GM21576 (cell line): Measurements from ENCODE around the gene CACUL1.
A peak's percentile ranks its signal among the peaks of the same experiment; 100 is the strongest.
"Not testable (repeated sequence)": the region's sequence is repeated elsewhere in the genome, so short reads cannot be mapped to it uniquely, and the experiment has no call there.

ENCODE experiments used
- ATAC-seq: cut with Tn5 transposase; IDR thresholded peaks from one replicate; pipeline ENCODE4 v1.9.1; 2021; ENCODE audit warnings: mild to moderate bottlenecking, moderate library complexity; ENCODE audit not compliant: unreplicated experiment

The CACUL1 gene

GRCh38 chr10:118769898-118770600 is 15.3 kb upstream of the CACUL1 start:
- ATAC-seq: no peak

DNA sequence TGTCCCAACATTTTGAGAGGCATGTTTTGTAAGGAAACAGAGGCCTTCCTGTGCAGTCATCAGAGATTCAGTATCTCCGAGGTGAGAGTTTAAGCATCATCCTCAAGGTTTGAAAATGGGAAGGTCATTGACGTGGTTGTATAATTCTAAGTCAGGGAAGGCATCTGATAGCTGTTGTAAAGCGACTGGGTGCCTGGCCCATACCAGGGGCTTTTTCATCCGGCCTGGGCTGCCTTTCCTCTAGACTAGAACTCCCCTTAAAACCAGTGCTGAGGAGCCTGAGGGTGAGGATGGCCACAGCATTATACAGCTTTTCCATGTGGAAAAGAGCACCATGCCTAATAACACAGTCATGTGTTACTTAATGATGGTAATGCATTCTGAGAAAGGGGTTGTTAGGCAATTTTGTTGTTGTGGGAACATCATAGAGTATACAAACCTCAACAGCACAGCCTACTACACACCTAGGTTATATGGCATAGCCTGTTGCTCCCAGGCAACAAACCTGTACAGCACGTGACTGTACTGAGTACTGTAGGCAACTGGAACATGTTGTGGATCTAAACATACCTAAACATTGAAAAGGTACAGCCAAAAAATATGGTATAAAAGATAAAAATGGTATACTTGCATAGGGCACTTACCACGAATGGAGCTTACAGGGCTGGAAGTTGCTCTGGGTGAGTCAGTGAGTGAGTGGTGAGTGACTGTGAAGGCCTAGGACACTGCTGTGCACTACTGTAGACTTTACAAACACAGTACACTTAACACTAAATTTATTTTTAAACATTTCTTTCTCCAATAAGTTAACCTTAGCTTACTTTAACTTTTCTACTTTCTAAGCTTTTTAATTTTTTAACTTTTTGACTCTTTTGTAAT is 13.5 kb upstream of the CACUL1 start:
- no peak for ATAC-seq

DNA sequence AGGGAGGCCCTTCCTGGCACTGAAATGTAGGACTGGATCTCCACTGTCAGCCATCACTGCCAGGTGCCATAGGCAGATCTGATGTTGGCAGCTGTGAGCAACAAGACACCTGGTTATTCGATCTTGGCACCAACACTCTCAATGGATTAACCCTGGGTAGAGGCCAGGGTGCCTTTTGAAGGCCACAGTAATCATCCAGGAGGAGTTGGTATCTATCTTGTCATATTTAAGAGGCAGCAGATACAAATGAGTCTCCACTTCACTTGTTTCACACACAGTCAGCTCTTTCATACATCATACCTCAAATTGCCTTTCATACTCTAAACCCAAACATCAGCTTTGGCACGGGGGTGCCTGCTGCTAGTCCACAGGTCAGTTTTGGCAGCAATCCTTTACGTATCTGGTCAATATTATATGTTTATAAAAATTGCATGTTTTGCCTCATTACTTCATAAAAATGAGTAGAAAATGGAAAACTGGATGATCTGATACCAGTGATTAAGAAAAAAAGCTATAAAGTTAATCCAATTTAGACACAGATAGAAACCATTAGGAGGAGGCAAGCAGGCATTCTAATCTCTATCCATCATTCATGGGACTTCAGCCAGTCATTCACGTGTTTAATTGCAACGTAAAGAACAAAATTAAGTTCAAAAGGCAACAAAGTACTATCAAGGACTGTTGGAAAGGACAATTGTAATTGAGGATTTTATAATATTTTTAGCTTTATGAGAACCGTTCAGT is 12.7 kb upstream of the CACUL1 start:
- no peak for ATAC-seq

DNA sequence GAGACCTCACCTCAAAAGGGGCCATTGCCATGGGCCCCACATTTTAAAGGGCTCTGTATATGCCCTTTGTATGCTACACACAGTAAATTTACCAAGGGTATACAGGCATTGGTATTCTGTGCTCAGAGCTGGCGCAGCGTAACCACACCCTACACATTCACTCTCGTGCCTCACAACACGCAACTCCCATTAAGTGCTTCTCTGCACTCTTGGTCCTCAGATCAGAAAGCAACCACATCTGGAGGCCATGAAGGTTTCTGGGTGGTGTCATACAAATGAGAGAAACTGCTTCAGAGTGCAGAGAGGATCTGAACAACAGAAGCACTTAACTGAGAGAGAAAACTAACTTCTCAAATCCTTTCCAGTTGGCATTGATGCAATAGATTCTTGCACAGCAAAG is 9.4 kb upstream of the CACUL1 start:
- no peak for ATAC-seq

GRCh38 chr10:118763202-118763988 is 8.6 kb upstream of the CACUL1 start:
- no peak for ATAC-seq

GRCh38 chr10:118760265-118760664 is 5.5 kb upstream of the CACUL1 start:
- ATAC-seq: no peak

GRCh38 chr10:118758449-118758848 is 3.7 kb upstream of the CACUL1 start:
- no peak for ATAC-seq

- ATAC-seq: peak; percentile 9
These were observed 578 bp downstream of the CACUL1 start for GRCh38 chr10:118754229-118754555.

DNA sequence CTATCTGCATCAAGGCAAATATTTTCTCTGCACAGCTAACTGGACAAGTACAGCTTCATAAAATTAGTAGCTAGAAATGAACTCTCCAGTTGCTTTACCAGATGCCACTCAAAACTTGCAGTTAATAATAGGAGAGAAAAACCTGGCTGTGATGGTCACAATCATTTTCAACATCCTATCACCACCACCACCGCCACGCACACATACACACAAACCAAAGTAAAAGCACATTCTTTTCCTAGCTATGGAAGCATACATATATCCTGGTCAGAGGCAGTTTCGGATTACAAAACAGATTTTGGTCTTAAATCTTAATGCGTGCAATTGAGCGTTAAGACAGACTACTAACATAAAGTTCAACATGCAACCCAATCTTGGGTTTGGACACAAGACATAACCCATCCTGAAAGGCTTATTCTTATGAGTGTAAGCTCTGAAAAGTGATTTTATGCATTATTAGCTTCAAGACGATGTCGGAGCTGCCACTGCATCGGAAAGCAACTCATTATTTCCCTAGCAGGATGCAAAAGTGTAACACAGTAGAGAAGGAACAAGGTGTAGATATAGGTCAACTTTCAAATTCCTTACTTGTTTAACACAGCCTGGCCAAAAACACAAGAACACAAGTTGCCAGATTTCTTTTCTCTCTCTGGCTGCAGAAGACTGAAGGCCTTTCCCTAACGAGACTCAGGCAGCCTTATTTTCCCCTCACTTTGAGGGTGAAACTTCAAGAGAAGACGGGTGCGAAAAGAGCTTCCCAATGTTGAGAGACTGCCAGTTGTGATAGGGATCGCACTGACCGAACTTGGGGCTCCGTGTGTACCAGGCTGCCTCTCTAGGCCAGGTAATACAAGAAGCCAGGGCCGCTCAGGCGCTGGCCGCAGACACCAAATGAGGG is 1.2 kb downstream of the CACUL1 start:
- peak; percentile 9 for ATAC-seq

DNA sequence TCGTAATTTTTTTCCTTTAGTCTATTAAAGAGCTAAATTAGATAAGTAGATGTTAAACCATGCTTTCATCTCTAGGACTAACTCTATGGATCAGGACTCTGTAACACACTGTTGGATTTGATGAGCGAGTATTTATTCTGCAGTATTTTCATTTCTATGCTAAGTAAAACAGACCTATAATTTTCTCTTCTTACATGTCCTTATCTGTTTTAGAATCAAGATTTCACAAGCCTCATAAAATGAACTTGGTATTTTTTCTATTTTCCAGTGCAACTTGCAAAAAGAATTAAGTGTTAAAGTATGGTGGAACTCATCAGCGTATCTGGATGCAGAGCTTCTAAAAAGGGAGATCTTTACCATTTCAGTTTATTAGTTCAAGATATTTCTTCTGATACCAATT is 2.4 kb downstream of the CACUL1 start:
- no peak for ATAC-seq

DNA sequence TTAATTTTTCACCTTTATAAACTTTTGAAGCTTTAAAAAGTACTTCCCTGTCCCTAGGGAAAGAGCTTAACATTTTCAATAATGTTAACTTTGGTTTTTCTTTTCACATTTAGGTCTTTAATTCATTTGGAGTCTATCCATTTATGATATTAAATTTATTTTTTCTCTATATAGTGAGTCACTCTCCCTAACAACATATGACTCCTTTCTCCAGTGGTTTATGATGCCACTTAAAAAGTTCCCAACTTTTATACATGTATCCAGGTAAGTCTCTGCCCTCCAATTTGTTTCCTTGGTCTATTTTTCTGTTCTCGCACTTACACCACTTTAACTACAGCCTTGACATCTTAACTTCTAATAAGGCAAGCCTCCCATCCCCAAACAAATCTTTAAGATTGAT is 3.5 kb downstream of the CACUL1 start:
- no peak for ATAC-seq

- ATAC-seq: no peak
These were observed 6.7 kb downstream of the CACUL1 start for GRCh38 chr10:118748041-118748440.

DNA sequence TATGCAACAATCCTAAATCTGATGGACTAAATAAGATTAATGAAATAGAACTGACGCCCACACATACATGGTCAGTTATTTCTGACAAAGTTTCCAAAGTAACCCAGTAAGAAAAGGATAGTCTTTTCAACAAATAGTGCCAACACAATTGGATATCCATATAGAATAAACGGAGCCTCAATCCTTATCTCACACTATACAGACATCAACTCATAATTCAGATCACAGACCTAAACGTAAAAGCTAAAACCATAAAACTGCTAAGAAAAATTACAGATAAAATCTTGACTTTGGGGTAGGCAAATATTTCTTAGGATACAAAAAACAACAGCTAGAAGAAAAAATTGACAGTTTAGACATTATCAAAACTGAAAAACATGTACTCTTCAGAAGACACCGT is 8.5 kb downstream of the CACUL1 start:
- ATAC-seq: no peak

GRCh38 chr10:118745056-118745455 is 9.7 kb downstream of the CACUL1 start:
- no peak for ATAC-seq

GRCh38 chr10:118744346-118744918 is 10.3 kb downstream of the CACUL1 start:
- ATAC-seq: not testable (repeated sequence)

GRCh38 chr10:118742782-118743181 is 12.0 kb downstream of the CACUL1 start:
- no peak for ATAC-seq

DNA sequence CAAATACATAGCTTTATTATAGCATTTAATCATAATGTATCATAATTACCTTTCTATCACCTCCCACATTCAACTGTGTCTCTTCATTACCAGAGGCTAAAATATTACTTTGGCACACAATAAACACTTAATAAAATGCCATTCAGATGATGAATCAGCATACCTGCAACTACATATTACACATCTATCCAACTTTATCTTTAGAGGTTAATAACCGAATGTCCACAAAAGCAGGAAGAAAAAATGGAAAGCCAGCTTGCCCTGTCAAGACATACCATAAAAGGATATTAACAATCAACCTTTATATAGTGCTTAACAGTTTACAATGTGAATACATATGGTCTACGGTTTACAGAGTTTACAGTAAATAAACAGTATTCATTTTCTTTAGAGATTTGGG is 12.7 kb downstream of the CACUL1 start:
- ATAC-seq: no peak

- ATAC-seq: no peak
These were observed 16.4 kb downstream of the CACUL1 start for GRCh38 chr10:118738406-118738805.

DNA sequence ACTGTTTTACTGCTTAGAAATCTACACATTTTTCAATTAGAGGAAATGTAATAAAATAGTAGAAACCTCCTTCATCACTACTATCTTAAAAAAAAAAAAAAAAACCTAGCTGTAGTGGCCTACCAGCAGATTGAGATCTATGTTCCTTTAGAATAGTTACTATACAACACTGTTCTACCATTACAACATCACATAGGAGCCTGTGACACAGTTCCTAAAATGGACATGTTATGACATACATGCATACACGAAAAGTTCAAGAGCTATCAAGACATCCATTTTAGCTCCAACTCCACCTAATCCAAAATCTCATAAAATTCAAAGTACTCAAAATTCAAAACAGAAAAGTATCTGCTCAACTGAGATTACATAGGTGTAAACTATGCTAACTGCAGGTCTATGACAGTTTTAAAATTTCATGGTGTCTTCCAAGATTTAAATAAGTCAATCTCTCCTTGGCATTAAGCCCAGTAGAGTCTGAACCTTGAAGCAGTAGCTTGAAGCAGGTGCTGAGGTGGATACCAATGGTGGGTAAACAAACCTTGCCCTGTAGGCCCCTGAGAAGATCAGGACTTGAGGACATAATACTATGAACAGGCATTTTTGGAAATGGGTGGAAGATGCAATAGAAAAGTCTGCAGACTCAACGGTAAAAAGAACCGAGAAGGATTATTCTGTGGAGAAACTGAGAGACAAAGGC is 17.0 kb downstream of the CACUL1 start:
- ATAC-seq: no peak
